Endothelial cell (in vitro differentiated cells): ENCODE measurements around the gene ASIC3. TPM values are rescaled to one million over a fixed set of nuclear protein-coding genes. Genes with fewer than 3 reads are reported as not detected.

Source experiments
- DNase-seq: peaks from one replicate; pipeline ENCODE4 v3.0.0; 2021; ENCODE audit warnings: low spot score
- H3K27ac Mint-ChIP-seq: one replicate; pipeline ENCODE4 v1.8.0; 2021; ENCODE audit warnings: mixed read lengths, inconsistent platforms; ENCODE audit not compliant: unreplicated experiment
- H3K27me3 Mint-ChIP-seq: one replicate; pipeline ENCODE4 v1.8.0; 2021; ENCODE audit warnings: mild to moderate bottlenecking, moderate library complexity, mixed read lengths, inconsistent platforms; ENCODE audit not compliant: unreplicated experiment
- H3K36me3 Mint-ChIP-seq: one replicate; pipeline ENCODE4 v1.8.0; 2021; ENCODE audit warnings: mild to moderate bottlenecking, low read depth, mixed read lengths, inconsistent platforms; ENCODE audit not compliant: unreplicated experiment
- H3K4me1 Mint-ChIP-seq: one replicate; pipeline ENCODE4 v1.8.0; 2021; ENCODE audit warnings: mild to moderate bottlenecking, mixed read lengths, inconsistent platforms; ENCODE audit not compliant: unreplicated experiment
- H3K4me3 Mint-ChIP-seq: one replicate; pipeline ENCODE4 v1.8.0; 2021; ENCODE audit warnings: mild to moderate bottlenecking, mixed read lengths, inconsistent platforms; ENCODE audit not compliant: unreplicated experiment
- H3K9me3 Mint-ChIP-seq: one replicate; pipeline ENCODE4 v1.8.0; 2021; ENCODE audit warnings: mixed read lengths, inconsistent platforms; ENCODE audit not compliant: unreplicated experiment
- CTCF ChIP-seq: fragments of 200-600 bp; sonication (generic); IDR thresholded peaks from one replicate; pipeline ENCODE4 v1.5.0; 2021; ENCODE audit warnings: antibody characterized with exemption; ENCODE audit not compliant: unreplicated experiment
- total RNA-seq: library from RNA; stranded (reverse); fragmentation: NEBNext Ultra II Directional; extraction: Animal tissue kit (Norgen Biotek cat#: 25700); gene quantifications from one replicate; pipeline ENCODE4 v1.2.1, GENCODE V29; 2021; ENCODE audit not compliant: unreplicated experiment

Gene ASIC3
- total RNA-seq, 1 donor from 2014 or later, result 3.4 TPM

GRCh38 chr7:151076863-151077704 is 28.8 kb downstream of the ASIC3 start:
- Mint-ChIP-seq H3K27ac (no peak overlapping the region), H3K4me3 (no peak overlapping the region)

DNA sequence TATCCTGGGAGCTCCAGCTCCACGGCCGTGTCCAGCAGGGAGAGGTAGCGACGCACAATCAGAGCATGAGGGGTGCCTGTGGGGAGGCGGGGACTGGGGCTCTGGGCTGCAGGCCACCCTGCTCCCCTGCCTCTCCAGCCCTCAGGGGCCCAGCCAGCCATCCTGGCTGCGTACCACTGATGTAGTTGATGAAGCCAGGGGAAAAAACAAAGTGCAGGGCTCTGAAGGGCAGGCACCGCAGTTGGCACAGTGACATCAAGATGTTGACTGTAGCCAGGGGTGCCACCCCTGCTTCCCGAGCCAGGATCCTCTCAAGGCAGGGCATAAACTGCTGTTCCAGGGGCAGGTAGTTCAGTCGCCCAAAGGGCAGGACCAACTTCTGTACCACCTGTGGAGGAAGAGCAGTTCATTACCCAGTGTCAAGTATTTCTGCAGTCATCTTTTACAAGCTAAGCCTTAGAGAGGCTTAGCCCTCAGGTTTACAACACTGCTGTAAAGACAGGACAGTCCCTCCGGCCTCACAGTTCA is 29.4 kb downstream of the ASIC3 start:
- Mint-ChIP-seq H3K27ac (peak overlapping the region; percentile 11), H3K9me3 (no peaks in the 10 kb centered on the region), H3K4me1 (peaks cover 16% of the 10 kb centered on the region), H3K27me3 (peaks cover 20% of the 10 kb centered on the region), H3K36me3 (peaks cover 24% of the 10 kb centered on the region), H3K4me3 (peak overlapping the region; percentile 76)
- TF ChIP-seq CTCF, result no peak
- no peak for DNase-seq

More at GRCh38 chr7:151076863-151077704, 28.8 kb downstream of the ASIC3 start:
- H3K9me3 Mint-ChIP-seq, result no peaks in the 10 kb centered on the region
- H3K36me3 Mint-ChIP-seq, result peaks cover 21% of the 10 kb centered on the region
- peak; percentile 69 for DNase-seq
- peaks cover 13% of the 10 kb centered on the region for H3K4me1 Mint-ChIP-seq
- peaks cover 18% of the 10 kb centered on the region for H3K27me3 Mint-ChIP-seq
- peak; percentile 56 for TF ChIP-seq CTCF

- Mint-ChIP-seq H3K9me3 (no peaks in the 10 kb centered on the region), H3K4me1 (peaks cover 17% of the 10 kb centered on the region), H3K36me3 (peaks cover 24% of the 10 kb centered on the region), H3K27me3 (peaks cover 22% of the 10 kb centered on the region), H3K27ac (peak overlapping the region; percentile 11), H3K4me3 (peak overlapping the region; percentile 79)
- TF ChIP-seq CTCF, result no peak
- no peak for DNase-seq
Observed at GRCh38 chr7:151078233-151079040, 30.1 kb downstream of the ASIC3 start.

DNA sequence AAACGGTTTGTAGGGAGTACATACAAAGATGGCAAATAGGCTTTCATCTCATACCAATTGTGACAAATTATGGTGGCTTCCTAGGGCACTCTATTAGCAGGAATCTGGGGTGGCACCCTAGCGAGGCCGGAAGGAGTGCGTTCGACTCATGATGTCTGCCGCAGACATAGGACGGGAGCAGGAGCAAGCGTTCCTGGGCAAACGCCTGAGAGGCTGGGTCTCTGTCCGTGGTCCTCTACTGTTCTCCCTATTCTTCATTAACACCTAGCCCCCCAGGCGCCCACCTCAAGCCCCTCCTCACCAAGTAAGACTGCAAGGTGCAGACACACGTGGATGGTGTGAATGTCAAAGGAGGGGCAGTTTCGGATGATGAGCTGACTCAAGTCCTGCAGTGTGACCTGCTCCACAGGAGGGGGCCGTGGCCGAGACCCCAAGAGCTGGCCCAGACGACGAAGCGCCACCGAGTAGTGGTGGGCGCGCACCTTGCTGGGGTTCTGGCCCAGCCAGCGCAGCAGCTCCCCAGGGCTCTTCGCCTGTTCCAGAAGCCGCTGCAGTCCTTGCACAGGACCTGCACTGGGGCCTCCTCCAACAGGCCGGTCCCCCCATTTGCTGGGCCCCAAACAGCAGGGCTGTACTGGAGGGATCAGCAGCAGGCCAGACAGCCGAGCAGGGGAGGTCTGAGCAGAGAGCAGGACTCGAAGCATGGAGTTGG is 31.0 kb downstream of the ASIC3 start:
- Mint-ChIP-seq H3K36me3 (peaks cover 24% of the 10 kb centered on the region), H3K4me1 (peaks cover 20% of the 10 kb centered on the region), H3K9me3 (no peaks in the 10 kb centered on the region), H3K27ac (peak overlapping the region; percentile 73), H3K4me3 (peak overlapping the region; percentile 94), H3K27me3 (peaks cover 21% of the 10 kb centered on the region)
- no peak for TF ChIP-seq CTCF
- DNase-seq, result no peak
